Mesenchymal stem cell (in vitro differentiated cells and primary cell): Measurements from ENCODE around the gene SH2D4B.

Experiments
- DNase-seq: peaks from one replicate; pipeline ENCODE4 v3.0.0-alpha.2; 2013
- H2AFZ ChIP-seq: one replicate; pipeline ENCODE4 v1.6.1; 2013; ENCODE audit warnings: low read depth, mild to moderate bottlenecking, control low read depth, inconsistent platforms, low read length, moderate library complexity
- H2AK5ac ChIP-seq: 2 replicates; pipeline ENCODE4 v1.6.1; 2013; ENCODE audit warnings: low read length, moderate library complexity, mild to moderate bottlenecking, inconsistent platforms; ENCODE audit not compliant: severe bottlenecking
- H2BK120ac ChIP-seq: one replicate; pipeline ENCODE4 v1.6.1; 2013; ENCODE audit warnings: low read depth, mild to moderate bottlenecking, inconsistent platforms, low read length, moderate library complexity
- H2BK12ac ChIP-seq, 2 experiments: one replicate each; pipeline ENCODE4 v1.6.1; 2013; ENCODE audit warnings: inconsistent platforms in 2 of 2, low read length in 2 of 2, mild to moderate bottlenecking in 2 of 2, moderate library complexity in 2 of 2, control low read depth in 1 of 2
- H2BK15ac ChIP-seq: one replicate; pipeline ENCODE4 v1.6.1; 2013; ENCODE audit warnings: mild to moderate bottlenecking, low read depth, inconsistent platforms; ENCODE audit not compliant: poor library complexity, severe bottlenecking
- H2BK5ac ChIP-seq: 2 replicates; pipeline ENCODE4 v1.6.1; 2013; ENCODE audit warnings: low read depth, mild to moderate bottlenecking, low read length, control low read depth, inconsistent platforms; ENCODE audit not compliant: poor library complexity, severe bottlenecking
- H3K14ac ChIP-seq, 2 experiments: one replicate each; pipeline ENCODE4 v1.6.1; 2013; ENCODE audit warnings: inconsistent platforms in 2 of 2, low read length in 2 of 2, control low read depth in 1 of 2, mild to moderate bottlenecking in 1 of 2, moderate library complexity in 1 of 2
- H3K18ac ChIP-seq, 2 experiments: one replicate each; pipeline ENCODE4 v1.6.1; 2013; ENCODE audit warnings: inconsistent platforms in 2 of 2, low read length in 2 of 2, control low read depth in 1 of 2, low read depth in 1 of 2, mild to moderate bottlenecking in 1 of 2
- H3K23ac ChIP-seq, 2 experiments: one replicate each; pipeline ENCODE4 v1.6.1; 2013; ENCODE audit warnings: inconsistent platforms in 2 of 2, low read length in 2 of 2, mild to moderate bottlenecking in 2 of 2, moderate library complexity in 2 of 2, control low read depth in 1 of 2
- H3K27ac ChIP-seq: 2 replicates; pipeline ENCODE4 v1.5.1; 2013; ENCODE audit warnings: mild to moderate bottlenecking, moderate library complexity, low read length, control low read depth, inconsistent platforms; ENCODE audit not compliant: poor library complexity, severe bottlenecking
- H3K27me3 ChIP-seq, 2 experiments: 2 replicates each; pipeline versions ENCODE4 v1.6.1 to v1.7.0; 2013; ENCODE audit warnings: low read length in 2 of 2, mild to moderate bottlenecking in 2 of 2, moderate library complexity in 2 of 2, control low read depth in 1 of 2, inconsistent platforms in 1 of 2; ENCODE audit not compliant: control insufficient read depth in 1 of 2, insufficient read depth in 1 of 2
- H3K36me3 ChIP-seq, 2 experiments: 2 replicates each; pipeline versions ENCODE4 v1.6.1 to v1.7.0; 2013; ENCODE audit warnings: low read length in 2 of 2, control low read depth in 1 of 2, inconsistent platforms in 1 of 2, low read depth in 1 of 2, mild to moderate bottlenecking in 1 of 2; ENCODE audit not compliant: insufficient read depth in 2 of 2, control insufficient read depth in 1 of 2
- H3K4ac ChIP-seq, 2 experiments: one replicate each; pipeline ENCODE4 v1.6.1; 2013; ENCODE audit warnings: inconsistent platforms in 2 of 2, low read length in 2 of 2, mild to moderate bottlenecking in 2 of 2, moderate library complexity in 2 of 2, control low read depth in 1 of 2, low read depth in 1 of 2
- H3K4me1 ChIP-seq: 2 replicates; pipeline ENCODE4 v1.6.1; 2013; ENCODE audit warnings: low read depth, low read length, control low read depth; ENCODE audit not compliant: control insufficient read depth, insufficient read depth
- H3K4me2 ChIP-seq: 2 replicates; pipeline ENCODE4 v1.6.1; 2013; ENCODE audit warnings: low read length, mild to moderate bottlenecking, inconsistent platforms; ENCODE audit not compliant: poor library complexity, severe bottlenecking
- H3K4me3 ChIP-seq, 2 experiments: 2 replicates each; pipeline versions ENCODE4 v1.5.1 to v1.7.0; 2013; ENCODE audit warnings: low read length in 2 of 2, mild to moderate bottlenecking in 2 of 2, control low read depth in 1 of 2, low read depth in 1 of 2; ENCODE audit not compliant: insufficient read depth in 1 of 2
- H3K79me1 ChIP-seq: replicated peaks from 2 replicates; pipeline ENCODE4 v1.6.1; 2013; ENCODE audit warnings: mild to moderate bottlenecking, control low read depth, low read length, inconsistent platforms; ENCODE audit not compliant: poor library complexity, severe bottlenecking
- H3K9ac ChIP-seq: 2 replicates; pipeline ENCODE4 v1.7.0; 2013; ENCODE audit warnings: mild to moderate bottlenecking, low read length, moderate library complexity
- H3K9me3 ChIP-seq: 2 replicates; pipeline ENCODE4 v1.7.0; 2013; ENCODE audit warnings: mild to moderate bottlenecking, low read length; ENCODE audit not compliant: control insufficient read depth
- H4K8ac ChIP-seq: one replicate; pipeline ENCODE4 v1.6.1; 2013; ENCODE audit warnings: inconsistent platforms, mild to moderate bottlenecking, low read length, moderate library complexity
- H4K91ac ChIP-seq: one replicate; pipeline ENCODE4 v1.6.1; 2013; ENCODE audit warnings: mild to moderate bottlenecking, low read length, inconsistent platforms
- WGBS: methylation state at CpG from one replicate; pipeline ENCODE4 v1.1.7; 2013; ENCODE audit warnings: mixed read lengths; 5-methylcytosine and 5-hydroxymethylcytosine counted together

Gene SH2D4B

DNA sequence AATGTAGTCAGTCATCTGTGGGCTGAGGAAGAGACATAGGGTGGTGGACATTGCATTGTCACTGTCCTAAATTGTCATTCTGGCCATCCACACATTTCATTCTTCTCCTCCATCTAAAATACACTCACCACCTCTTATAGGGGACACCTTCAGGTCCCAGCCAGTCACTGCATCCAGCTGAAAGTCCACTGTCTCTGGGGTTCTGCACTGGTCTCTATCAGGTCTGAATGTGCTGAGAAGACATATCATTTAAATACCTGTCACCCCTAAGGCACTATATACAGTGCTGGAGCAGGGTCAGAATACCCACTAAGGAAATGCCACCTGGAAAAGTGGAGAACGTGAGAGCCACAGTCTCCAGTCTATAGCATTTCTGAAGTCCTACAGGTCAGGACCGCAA is 29.6 kb downstream of the SH2D4B start:
- H3K4me2 ChIP-seq = no peak overlapping the region

GRCh38 chr10:80569131-80569895 is 31.6 kb downstream of the SH2D4B start:
- no peak overlapping the region for H2AFZ ChIP-seq
- no peak overlapping the region for H3K9ac ChIP-seq
- no peak overlapping the region for H2BK5ac ChIP-seq
- H2AK5ac ChIP-seq = no peak overlapping the region
- no peaks in the 10 kb centered on the region for H3K9me3 ChIP-seq
- peaks cover 8 to 9% of the 10 kb centered on the region in 2 experiments for H3K27me3 ChIP-seq
- H2BK15ac ChIP-seq = no peak overlapping the region
- H2BK120ac ChIP-seq = no peak overlapping the region
- no peaks in the 10 kb centered on the region for H3K36me3 ChIP-seq
- 89% methylated on average over 13 of the region's 15 CpGs for WGBS
- peak overlapping the region in 1 of 2 experiments; percentile 7 for H3K18ac ChIP-seq
- no peak overlapping the region for H3K4me2 ChIP-seq
- H4K91ac ChIP-seq = no peak overlapping the region
- no peak overlapping the region for H2BK12ac ChIP-seq
- no peaks in the 10 kb centered on the region for H3K4me1 ChIP-seq
- no peak overlapping the region for H3K4me3 ChIP-seq
- no peaks in the 10 kb centered on the region for H3K79me1 ChIP-seq
- no peak for DNase-seq
- no peak overlapping the region for H3K14ac ChIP-seq
- no peak overlapping the region for H4K8ac ChIP-seq
- no peak overlapping the region for H3K23ac ChIP-seq
- H3K27ac ChIP-seq = no peak overlapping the region
- H3K4ac ChIP-seq = no peak overlapping the region

More for the DNA sequence above, 29.6 kb downstream of the SH2D4B start:
- Histone ChIP-seq H3K9ac (no peak overlapping the region), H2AFZ (no peak overlapping the region), H4K8ac (no peak overlapping the region), H3K18ac (no peak overlapping the region), H3K36me3 (no peaks in the 10 kb centered on the region), H3K27me3 (peaks cover 9 to 14% of the 10 kb centered on the region in 2 experiments), H4K91ac (no peak overlapping the region), H2BK120ac (no peak overlapping the region), H2BK15ac (no peak overlapping the region), H2AK5ac (no peak overlapping the region), H3K4me1 (no peaks in the 10 kb centered on the region), H3K4me3 (no peak overlapping the region), H3K9me3 (no peaks in the 10 kb centered on the region), H3K27ac (no peak overlapping the region), H3K4ac (no peak overlapping the region), H3K14ac (no peak overlapping the region), H2BK12ac (no peak overlapping the region), H3K79me1 (no peaks in the 10 kb centered on the region), H3K23ac (no peak overlapping the region), H2BK5ac (no peak overlapping the region)
- DNase-seq = no peak
- 94% methylated on average over 2 of the region's 2 CpGs for WGBS

DNA sequence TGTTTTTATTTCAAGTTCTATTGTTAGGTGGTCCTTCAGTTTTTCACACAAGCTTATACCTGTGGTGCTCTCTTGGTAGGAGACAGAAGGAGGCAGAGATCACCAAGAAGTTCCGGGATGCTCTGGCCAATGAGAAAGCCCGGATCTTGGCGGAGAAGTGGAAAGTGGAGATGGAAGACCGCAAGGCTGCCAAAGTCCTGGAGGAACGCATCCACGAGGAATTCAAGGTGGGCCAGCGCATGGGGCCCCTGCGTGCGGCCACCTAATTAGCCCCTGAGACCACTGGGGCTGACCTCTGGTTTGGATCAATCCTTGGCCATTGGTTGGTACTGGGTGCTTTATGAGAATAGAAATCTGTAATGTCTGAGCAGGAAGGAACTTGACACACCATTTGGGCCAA is 33.6 kb downstream of the SH2D4B start:
- H2BK15ac ChIP-seq = no peak overlapping the region
- H4K8ac ChIP-seq = no peak overlapping the region
- H3K18ac ChIP-seq = no peak overlapping the region
- H3K79me1 ChIP-seq = no peaks in the 10 kb centered on the region
- no peak overlapping the region for H2AK5ac ChIP-seq
- no peak overlapping the region for H4K91ac ChIP-seq
- no peak overlapping the region for H3K4me2 ChIP-seq
- H3K14ac ChIP-seq = no peak overlapping the region
- H3K9ac ChIP-seq = no peak overlapping the region
- H3K9me3 ChIP-seq = no peaks in the 10 kb centered on the region
- WGBS = 98% methylated on average over 9 of the region's 9 CpGs
- H3K27me3 ChIP-seq = peaks cover 7 to 9% of the 10 kb centered on the region in 2 experiments
- no peak overlapping the region for H2BK5ac ChIP-seq
- no peak overlapping the region for H3K4me3 ChIP-seq
- H3K4me1 ChIP-seq = no peaks in the 10 kb centered on the region
- H3K27ac ChIP-seq = no peak overlapping the region
- H2BK12ac ChIP-seq = no peak overlapping the region
- no peak overlapping the region for H3K4ac ChIP-seq
- H2BK120ac ChIP-seq = no peak overlapping the region
- no peak for DNase-seq
- no peaks in the 10 kb centered on the region for H3K36me3 ChIP-seq
- H2AFZ ChIP-seq = no peak overlapping the region
- H3K23ac ChIP-seq = no peak overlapping the region

DNA sequence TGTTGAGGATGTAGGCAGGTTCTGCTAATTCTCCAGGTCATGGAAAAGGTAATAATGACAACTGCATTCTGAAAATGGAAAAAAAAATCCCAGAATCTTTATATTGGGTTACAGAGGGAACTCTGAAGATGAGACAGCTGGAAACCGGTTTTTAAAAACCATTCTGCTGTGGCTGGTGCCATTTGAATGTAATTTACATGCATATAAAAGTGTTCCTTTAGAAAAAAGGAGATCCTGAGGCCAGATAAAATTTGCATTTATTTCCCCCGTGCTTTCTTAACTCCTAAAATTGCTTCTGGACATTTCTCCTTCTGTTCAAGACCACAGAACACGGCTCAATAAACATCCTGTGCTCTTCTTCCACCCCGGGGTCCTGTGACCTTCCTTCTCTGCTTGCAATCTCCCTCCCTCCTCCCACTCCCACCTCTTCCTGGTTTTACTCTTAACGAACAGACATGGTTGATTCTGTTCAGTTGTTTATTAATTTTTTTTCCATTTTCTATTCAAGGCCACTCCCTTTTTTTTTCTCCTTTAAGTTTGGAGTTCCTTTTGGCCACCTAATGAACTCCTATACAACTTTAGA is 41.6 kb downstream of the SH2D4B start:
- Histone ChIP-seq H3K9me3 (peaks cover 3% of the 10 kb centered on the region), H3K79me1 (no peaks in the 10 kb centered on the region), H3K4me3 (no peak overlapping the region), H3K14ac (no peak overlapping the region), H2BK5ac (no peak overlapping the region), H3K4ac (no peak overlapping the region), H3K9ac (no peak overlapping the region), H3K27me3 (peaks cover 18% of the 10 kb centered on the region in 2 experiments), H2AK5ac (no peak overlapping the region), H2BK120ac (no peak overlapping the region), H3K4me1 (no peaks in the 10 kb centered on the region), H3K36me3 (no peaks in the 10 kb centered on the region), H3K4me2 (no peak overlapping the region), H4K91ac (no peak overlapping the region), H2BK15ac (no peak overlapping the region), H2AFZ (no peak overlapping the region), H3K18ac (no peak overlapping the region), H3K23ac (no peak overlapping the region), H2BK12ac (no peak overlapping the region), H4K8ac (no peak overlapping the region), H3K27ac (no peak overlapping the region)
- WGBS = 5% methylated on average over 5 of the region's 5 CpGs
- DNase-seq = no peak
